K562 (cell line): Measurements from ENCODE around the gene CSNK1G1. TPM values are rescaled to one million over a fixed set of nuclear protein-coding genes. Genes with fewer than 3 reads are reported as not detected.

Source experiments
- CBX3 ChIP-seq, 2 experiments: IDR thresholded peaks; 1 replicate in 1 of 2; 2 replicates in 1 of 2; pipeline ENCODE4 v1.6.1; 2012; ENCODE audit warnings: inconsistent platforms in 2 of 2, low read length in 2 of 2, borderline replicate concordance in 1 of 2, control low read depth in 1 of 2
- CEBPB ChIP-seq: fragments of 450-650 bp; IDR thresholded peaks from 2 replicates; pipeline ENCODE4 v1.6.1; 2016; ENCODE audit warnings: missing genetic modification characterization, missing compliant biosample characterization
- CHD2 ChIP-seq: IDR thresholded peaks from 2 replicates; pipeline ENCODE4 v1.6.1; 2011; ENCODE audit warnings: low read depth, low read length
- ELF2 ChIP-seq: fragments of 250-450 bp; sonication (Bioruptor Pico); IDR thresholded peaks from 2 replicates; pipeline ENCODE4 v1.5.0; 2021; ENCODE audit warnings: mild to moderate bottlenecking
- HMG20B ChIP-seq: fragments of 250-450 bp; sonication (Bioruptor Pico); IDR thresholded peaks from 2 replicates; pipeline ENCODE4 v1.5.0; 2021; ENCODE audit warnings: mild to moderate bottlenecking
- ILF3 ChIP-seq: fragments of 450-650 bp; IDR thresholded peaks from 2 replicates; pipeline ENCODE4 v1.6.1; 2018; ENCODE audit warnings: antibody characterized with exemption, mild to moderate bottlenecking, moderate library complexity, borderline replicate concordance
- MAFF ChIP-seq: IDR thresholded peaks from 2 replicates; pipeline ENCODE4 v1.6.1; 2012; ENCODE audit warnings: low read length, improper control_type of control experiment
- MTF1 ChIP-seq: fragments of 250-450 bp; sonication (Bioruptor Pico); IDR thresholded peaks from 2 replicates; pipeline ENCODE4 v1.9.0; 2021; ENCODE audit warnings: moderate library complexity, mild to moderate bottlenecking, inconsistent platforms, borderline replicate concordance
- PBX2 ChIP-seq, 2 experiments: IDR thresholded peaks in 1 of 2; conservative IDR thresholded peaks in 1 of 2; 2 replicates each; pipeline ENCODE4 v1.6.1; 2016; ENCODE audit warnings: low read depth in 2 of 2, mild to moderate bottlenecking in 1 of 2, missing compliant biosample characterization in 1 of 2, missing genetic modification characterization in 1 of 2, moderate library complexity in 1 of 2
- SAFB2 ChIP-seq: fragments of 200-400 bp; formaldehyde crosslinking; IDR thresholded peaks from 2 replicates; pipeline ENCODE4 v1.6.1; 2018; ENCODE audit warnings: borderline replicate concordance, low read length, low read depth, moderate library complexity; ENCODE audit not compliant: severe bottlenecking
- SRF ChIP-seq, 2 experiments: fragments of 250-450, 450-650 bp in 1 of 2; sonication (Bioruptor Pico) in 1 of 2; sonication (generic) in 1 of 2; formaldehyde crosslinking; IDR thresholded peaks; 2 replicates each; pipeline versions ENCODE4 v1.5.0 to v1.5.1; 2020 to 2022; ENCODE audit warnings: mild to moderate bottlenecking in 1 of 2, missing genetic modification reagents in 1 of 2
- ZBTB17 ChIP-seq: fragments of 450-650 bp; formaldehyde crosslinking; IDR thresholded peaks from 2 replicates; pipeline ENCODE4 v1.4.0; 2020; ENCODE audit warnings: mild to moderate bottlenecking
- ZNF507 ChIP-seq: conservative IDR thresholded peaks from 2 replicates; pipeline ENCODE4 v1.6.1; 2017; ENCODE audit warnings: missing genetic modification characterization, missing compliant biosample characterization
- polyA plus RNA-seq, 8 experiments: library from polyadenylated mRNA; depleted of rRNA in 4 of 8; stranded (reverse) in 5 of 8; unstranded in 3 of 8; fragments of >200 nt; fragmentation: Nextera tagmentation in 2 of 8; fragmentation: Illumina TruSeq in 1 of 8; extraction: Ambion mirVana in 2 of 8; extraction: Trizol in 1 of 8; gene quantifications; 2 replicates each; pipeline versions ENCODE4 v1.2.1 to v1.2.3, GENCODE V29; 2011 to 2014; ENCODE audit warnings: inconsistent platforms in 1 of 8, missing spikeins in 1 of 8
- total RNA-seq, 7 experiments: library from RNA; depleted of rRNA in 6 of 7; stranded (reverse); fragments of >200 nt in 6 of 7; fragmentation: Illumina TruSeq in 2 of 7; extraction: Trizol in 2 of 7; gene quantifications; 2 replicates each; pipeline versions ENCODE4 v1.2.1 to v1.2.3, GENCODE V29; 2011 to 2021; ENCODE audit warnings: low replicate concordance in 1 of 7
- TF ChIP-seq, protein P1 (sequence below): fragments of 200-400 bp; formaldehyde crosslinking; IDR thresholded peaks from 2 replicates; pipeline ENCODE4 v1.6.1; 2017; ENCODE audit warnings: mild to moderate bottlenecking, low read depth, low read length, moderate library complexity
- TF ChIP-seq, protein P2 (sequence below), 2 experiments: fragments of 150-350 bp in 1 of 2; IDR thresholded peaks; 2 replicates each; pipeline ENCODE4 v1.6.1; 2012 to 2016; ENCODE audit warnings: low read depth in 2 of 2, low read length in 2 of 2, mild to moderate bottlenecking in 1 of 2, moderate library complexity in 1 of 2

Gene CSNK1G1
- total and polyA plus RNA-seq, 9 of the 15 experiments (the other 6 are each of a cell fraction or from before 2014, with no cell fraction given) = 4.5 to 18.5 (median 9.5) TPM

GRCh38 chr15:64153480-64154367 lies 202.2 kb downstream of the CSNK1G1 start (continued):
- no peak for TF ChIP-seq PBX2 (CRISPR knock-in tag; IDR thresholded peaks at IDR 0.05; ENCODE audit: low read depth)
- TF ChIP-seq PBX2 (tag; conservative IDR thresholded peaks at IDR 0.05; ENCODE audit: low read depth) = no peak
- no peak for TF ChIP-seq CEBPB (tag)
- TF ChIP-seq MAFF = no peak
- no peak for TF ChIP-seq SRF (CRISPR knock-in tag; IDR thresholded peaks at IDR 0.05)
- peak; percentile 79; the same call in 1 of the 2 replicates for TF ChIP-seq ELF2 (CRISPR knock-in tag)
- 0 out of 2 replicates have a peak, but pooled peaks have one; percentile 6 for TF ChIP-seq CHD2
- no peak for TF ChIP-seq CBX3 (IDR thresholded peaks at IDR 0.05; ENCODE audit: borderline replicate concordance in 1 of 2, low read length in 2 of 2)
- peak; percentile 48; the same call in 1 of the 2 replicates for TF ChIP-seq HMG20B (CRISPR knock-in tag)
- TF ChIP-seq, protein P1, sequence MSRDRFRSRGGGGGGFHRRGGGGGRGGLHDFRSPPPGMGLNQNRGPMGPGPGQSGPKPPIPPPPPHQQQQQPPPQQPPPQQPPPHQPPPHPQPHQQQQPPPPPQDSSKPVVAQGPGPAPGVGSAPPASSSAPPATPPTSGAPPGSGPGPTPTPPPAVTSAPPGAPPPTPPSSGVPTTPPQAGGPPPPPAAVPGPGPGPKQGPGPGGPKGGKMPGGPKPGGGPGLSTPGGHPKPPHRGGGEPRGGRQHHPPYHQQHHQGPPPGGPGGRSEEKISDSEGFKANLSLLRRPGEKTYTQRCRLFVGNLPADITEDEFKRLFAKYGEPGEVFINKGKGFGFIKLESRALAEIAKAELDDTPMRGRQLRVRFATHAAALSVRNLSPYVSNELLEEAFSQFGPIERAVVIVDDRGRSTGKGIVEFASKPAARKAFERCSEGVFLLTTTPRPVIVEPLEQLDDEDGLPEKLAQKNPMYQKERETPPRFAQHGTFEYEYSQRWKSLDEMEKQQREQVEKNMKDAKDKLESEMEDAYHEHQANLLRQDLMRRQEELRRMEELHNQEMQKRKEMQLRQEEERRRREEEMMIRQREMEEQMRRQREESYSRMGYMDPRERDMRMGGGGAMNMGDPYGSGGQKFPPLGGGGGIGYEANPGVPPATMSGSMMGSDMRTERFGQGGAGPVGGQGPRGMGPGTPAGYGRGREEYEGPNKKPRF = no peak
- TF ChIP-seq, protein P2, sequence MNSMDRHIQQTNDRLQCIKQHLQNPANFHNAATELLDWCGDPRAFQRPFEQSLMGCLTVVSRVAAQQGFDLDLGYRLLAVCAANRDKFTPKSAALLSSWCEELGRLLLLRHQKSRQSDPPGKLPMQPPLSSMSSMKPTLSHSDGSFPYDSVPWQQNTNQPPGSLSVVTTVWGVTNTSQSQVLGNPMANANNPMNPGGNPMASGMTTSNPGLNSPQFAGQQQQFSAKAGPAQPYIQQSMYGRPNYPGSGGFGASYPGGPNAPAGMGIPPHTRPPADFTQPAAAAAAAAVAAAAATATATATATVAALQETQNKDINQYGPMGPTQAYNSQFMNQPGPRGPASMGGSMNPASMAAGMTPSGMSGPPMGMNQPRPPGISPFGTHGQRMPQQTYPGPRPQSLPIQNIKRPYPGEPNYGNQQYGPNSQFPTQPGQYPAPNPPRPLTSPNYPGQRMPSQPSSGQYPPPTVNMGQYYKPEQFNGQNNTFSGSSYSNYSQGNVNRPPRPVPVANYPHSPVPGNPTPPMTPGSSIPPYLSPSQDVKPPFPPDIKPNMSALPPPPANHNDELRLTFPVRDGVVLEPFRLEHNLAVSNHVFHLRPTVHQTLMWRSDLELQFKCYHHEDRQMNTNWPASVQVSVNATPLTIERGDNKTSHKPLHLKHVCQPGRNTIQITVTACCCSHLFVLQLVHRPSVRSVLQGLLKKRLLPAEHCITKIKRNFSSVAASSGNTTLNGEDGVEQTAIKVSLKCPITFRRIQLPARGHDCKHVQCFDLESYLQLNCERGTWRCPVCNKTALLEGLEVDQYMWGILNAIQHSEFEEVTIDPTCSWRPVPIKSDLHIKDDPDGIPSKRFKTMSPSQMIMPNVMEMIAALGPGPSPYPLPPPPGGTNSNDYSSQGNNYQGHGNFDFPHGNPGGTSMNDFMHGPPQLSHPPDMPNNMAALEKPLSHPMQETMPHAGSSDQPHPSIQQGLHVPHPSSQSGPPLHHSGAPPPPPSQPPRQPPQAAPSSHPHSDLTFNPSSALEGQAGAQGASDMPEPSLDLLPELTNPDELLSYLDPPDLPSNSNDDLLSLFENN (IDR thresholded peaks at IDR 0.05; ENCODE audit: low read depth in 2 of 2, low read length in 2 of 2) = 0 out of 4 replicates have a peak, but pooled peaks of 1 of the 2 experiments have one; percentile 40
- TF ChIP-seq ZBTB17 (CRISPR knock-in tag) = 0 out of 2 replicates have a peak, but pooled peaks have one; percentile 27
- TF ChIP-seq ZNF507 = no peak
- no peak for TF ChIP-seq SAFB2
- TF ChIP-seq ILF3 = no peak; the same call in 1 of the 2 replicates
- no peak for TF ChIP-seq MTF1
